Measurements from ENCODE around the gene ECHS1.
"Not testable (repeated sequence)": the region's sequence is repeated elsewhere in the genome, so short reads cannot be mapped to it uniquely, and the experiment has no call there.

- TF ChIP-seq CTCF, POLR2A, EP300, POLR2AphosphoS5 (IDR thresholded peaks at IDR 0.05): not testable (repeated sequence)
These were observed 5.7 kb downstream of the ECHS1 start for GRCh38 chr10:133367461-133367860.

Data from stomach (tissue), 4 donors.